ENCODE data around the gene LPCAT1.
"Not testable (repeated sequence)": the region's sequence is repeated elsewhere in the genome, so short reads cannot be mapped to it uniquely, and the experiment has no call there.

The LPCAT1 gene

GRCh38 chr5:1523793-1524480 is at the start of gene LPCAT1:
Gene LPCAT1, minus strand, starts transcription at chr5:1523960. Its CDS starts 116 bp downstream, at chr5:1523844.
- peak; percentile 59 for DNase-seq (ENCODE audit: low read depth)

GRCh38 chr5:1571875-1572274 is 48.1 kb upstream of the LPCAT1 start:
- not testable (repeated sequence) for DNase-seq (ENCODE audit: low read depth)

GRCh38 chr5:1570975-1571374 is 47.2 kb upstream of the LPCAT1 start:
- DNase-seq (ENCODE audit: low read depth): no peak

- DNase-seq (ENCODE audit: low read depth): no peak
Measured at GRCh38 chr5:1568201-1568979, 44.6 kb upstream of the LPCAT1 start.

- not testable (repeated sequence) for DNase-seq (ENCODE audit: low read depth)
Measured at GRCh38 chr5:1567527-1568200, 43.9 kb upstream of the LPCAT1 start.

GRCh38 chr5:1565737-1566734 is 42.3 kb upstream of the LPCAT1 start:
- no peak for DNase-seq (ENCODE audit: low read depth)

GRCh38 chr5:1564824-1565736 is 41.3 kb upstream of the LPCAT1 start:
- no peak for DNase-seq (ENCODE audit: low read depth)

- no peak for DNase-seq (ENCODE audit: low read depth)
Measured at GRCh38 chr5:1564182-1564748, 40.5 kb upstream of the LPCAT1 start.

- DNase-seq (ENCODE audit: low read depth): no peak
Measured at GRCh38 chr5:1563617-1564181, 39.9 kb upstream of the LPCAT1 start.

- no peak for DNase-seq (ENCODE audit: low read depth)
Measured at GRCh38 chr5:1563051-1563461, 39.3 kb upstream of the LPCAT1 start.

- no peak for DNase-seq (ENCODE audit: low read depth)
Measured at GRCh38 chr5:1562599-1562998, 38.8 kb upstream of the LPCAT1 start.

GRCh38 chr5:1561402-1561929 is 37.7 kb upstream of the LPCAT1 start:
- no peak for DNase-seq (ENCODE audit: low read depth)

- not testable (repeated sequence) for DNase-seq (ENCODE audit: low read depth)
Measured at GRCh38 chr5:1560499-1560898, 36.7 kb upstream of the LPCAT1 start.

- DNase-seq (ENCODE audit: low read depth): no peak
Measured at GRCh38 chr5:1558944-1559343, 35.2 kb upstream of the LPCAT1 start.

GRCh38 chr5:1557114-1557873 is 33.5 kb upstream of the LPCAT1 start:
- no peak for DNase-seq (ENCODE audit: low read depth)

- DNase-seq (ENCODE audit: low read depth): no peak
Measured at GRCh38 chr5:1555808-1556731, 32.3 kb upstream of the LPCAT1 start.

- no peak for DNase-seq (ENCODE audit: low read depth)
Measured at GRCh38 chr5:1555011-1555807, 31.4 kb upstream of the LPCAT1 start.

Measured in stimulated activated CD8-positive, alpha-beta memory T cell treated with anti-CD3 and anti-CD28 coated beads, Interleukin-15, amount 100 ng/mL, for 24 hours (primary cell).